ENCODE measurements around the gene POLK. TPM values are rescaled to one million over a fixed set of nuclear protein-coding genes. Genes with fewer than 3 reads are reported as not detected.

POLK gene
- total RNA-seq, 2 donors from 2014 or later, result 11.3 to 14.8 TPM

DNA sequence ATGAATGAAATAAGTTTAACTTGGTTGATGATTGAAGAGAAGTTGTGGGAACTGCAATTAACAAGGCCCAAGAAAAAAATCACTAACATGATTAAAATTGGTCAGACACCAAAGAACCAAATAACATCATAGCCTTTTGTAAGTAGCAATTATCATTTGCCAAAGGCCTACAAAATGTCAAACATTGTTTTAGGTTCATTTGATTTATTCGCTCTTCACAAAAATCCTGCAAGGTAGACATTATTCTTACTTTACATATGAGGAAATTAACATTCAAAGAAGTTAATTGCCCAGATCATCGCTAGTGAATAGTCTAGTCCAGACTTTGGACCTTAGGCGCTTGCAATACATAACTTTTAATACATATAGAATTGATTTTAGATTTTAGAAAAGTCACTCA is 2.6 kb downstream of the POLK start:
- no peak overlapping the region for H3K27ac Mint-ChIP-seq
- H3K4me1 Mint-ChIP-seq, result peaks cover 29% of the 10 kb centered on the region
- TF ChIP-seq, protein P1, sequence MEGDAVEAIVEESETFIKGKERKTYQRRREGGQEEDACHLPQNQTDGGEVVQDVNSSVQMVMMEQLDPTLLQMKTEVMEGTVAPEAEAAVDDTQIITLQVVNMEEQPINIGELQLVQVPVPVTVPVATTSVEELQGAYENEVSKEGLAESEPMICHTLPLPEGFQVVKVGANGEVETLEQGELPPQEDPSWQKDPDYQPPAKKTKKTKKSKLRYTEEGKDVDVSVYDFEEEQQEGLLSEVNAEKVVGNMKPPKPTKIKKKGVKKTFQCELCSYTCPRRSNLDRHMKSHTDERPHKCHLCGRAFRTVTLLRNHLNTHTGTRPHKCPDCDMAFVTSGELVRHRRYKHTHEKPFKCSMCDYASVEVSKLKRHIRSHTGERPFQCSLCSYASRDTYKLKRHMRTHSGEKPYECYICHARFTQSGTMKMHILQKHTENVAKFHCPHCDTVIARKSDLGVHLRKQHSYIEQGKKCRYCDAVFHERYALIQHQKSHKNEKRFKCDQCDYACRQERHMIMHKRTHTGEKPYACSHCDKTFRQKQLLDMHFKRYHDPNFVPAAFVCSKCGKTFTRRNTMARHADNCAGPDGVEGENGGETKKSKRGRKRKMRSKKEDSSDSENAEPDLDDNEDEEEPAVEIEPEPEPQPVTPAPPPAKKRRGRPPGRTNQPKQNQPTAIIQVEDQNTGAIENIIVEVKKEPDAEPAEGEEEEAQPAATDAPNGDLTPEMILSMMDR (conservative IDR thresholded peaks at IDR 0.05), result no peak
- Histone ChIP-seq H3K4me3 (ENCODE audit: low read length) (no peak overlapping the region), H3K9ac (ENCODE audit: extremely low read depth, low read length, poor library complexity, severe bottlenecking) (no peak overlapping the region), H3K9me3 (ENCODE audit: control insufficient read depth, low read length) (peaks cover 16% of the 10 kb centered on the region), H3K36me3 (ENCODE audit: control insufficient read depth, insufficient read depth, low read length) (no peaks in the 10 kb centered on the region), H3K27ac (ENCODE audit: low read depth, low read length) (no peak overlapping the region), H3K27me3 (ENCODE audit: control insufficient read depth, insufficient read depth, low read length, poor library complexity, severe bottlenecking) (no peaks in the 10 kb centered on the region), H3K4me1 (ENCODE audit: control insufficient read depth, insufficient read depth, low read length) (peaks cover 7% of the 10 kb centered on the region)
- DNase-seq, result no peak
- peaks cover 19% of the 10 kb centered on the region for H3K36me3 Mint-ChIP-seq (ENCODE audit: low read depth)
- H3K27me3 Mint-ChIP-seq (ENCODE audit: insufficient read depth), result no peaks in the 10 kb centered on the region
- peaks cover 18% of the 10 kb centered on the region for H3K9me3 Mint-ChIP-seq
- no peak overlapping the region for H3K4me3 Mint-ChIP-seq
- 98% methylated on average over 2 of the region's 3 CpGs; no CpG with 5 or more reads in 1 of the 2 experiments for WGBS, 2 experiments (ENCODE audit: insufficient coverage in 1 of 2, insufficient read length in 1 of 2)

DNA sequence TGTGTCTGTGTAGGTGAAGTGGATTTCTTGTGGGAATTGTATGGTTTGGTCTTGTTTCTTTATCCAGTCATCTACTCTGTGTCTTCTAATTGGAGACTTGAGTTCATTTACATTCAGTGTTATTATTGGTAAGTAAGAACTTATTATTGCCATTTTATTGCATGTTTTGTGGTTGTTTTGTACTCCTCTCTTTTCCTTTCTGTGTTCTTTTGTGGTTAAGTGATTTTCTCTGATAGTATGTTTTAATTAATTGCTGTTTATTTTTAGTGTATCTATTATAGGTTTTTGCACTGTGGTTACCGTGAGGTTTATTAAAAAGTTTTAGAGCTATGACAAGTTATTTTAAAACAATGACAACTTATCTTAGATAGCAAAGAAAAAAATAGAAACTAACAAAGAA is 8.1 kb downstream of the POLK start:
- peaks cover 44% of the 10 kb centered on the region for H3K36me3 Mint-ChIP-seq (ENCODE audit: low read depth)
- 100% methylated on average over 1 of the region's 1 CpG; no CpG with 5 or more reads in 1 of the 2 experiments for WGBS, 2 experiments (ENCODE audit: insufficient coverage in 1 of 2, insufficient read length in 1 of 2)
- peak overlapping the region; percentile 21 for H3K4me3 ChIP-seq (ENCODE audit: low read length)
- no peak overlapping the region for H3K27ac Mint-ChIP-seq
- peaks cover 4% of the 10 kb centered on the region for H3K36me3 ChIP-seq (ENCODE audit: control insufficient read depth, insufficient read depth, low read length)
- TF ChIP-seq, protein P1 (conservative IDR thresholded peaks at IDR 0.05), result no peak
- peaks cover 45% of the 10 kb centered on the region for H3K9me3 Mint-ChIP-seq
- H3K4me3 Mint-ChIP-seq, result no peak overlapping the region
- no peak for DNase-seq
- H3K27me3 Mint-ChIP-seq (ENCODE audit: insufficient read depth), result no peaks in the 10 kb centered on the region
- H3K9ac ChIP-seq (ENCODE audit: extremely low read depth, low read length, poor library complexity, severe bottlenecking), result no peak overlapping the region
- H3K27me3 ChIP-seq (ENCODE audit: control insufficient read depth, insufficient read depth, low read length, poor library complexity, severe bottlenecking), result no peaks in the 10 kb centered on the region
- H3K4me1 ChIP-seq (ENCODE audit: control insufficient read depth, insufficient read depth, low read length), result peaks cover 7% of the 10 kb centered on the region
- H3K4me1 Mint-ChIP-seq, result peaks cover 30% of the 10 kb centered on the region
- peaks cover 46% of the 10 kb centered on the region for H3K9me3 ChIP-seq (ENCODE audit: control insufficient read depth, low read length)
- no peak overlapping the region for H3K27ac ChIP-seq (ENCODE audit: low read depth, low read length)

DNA sequence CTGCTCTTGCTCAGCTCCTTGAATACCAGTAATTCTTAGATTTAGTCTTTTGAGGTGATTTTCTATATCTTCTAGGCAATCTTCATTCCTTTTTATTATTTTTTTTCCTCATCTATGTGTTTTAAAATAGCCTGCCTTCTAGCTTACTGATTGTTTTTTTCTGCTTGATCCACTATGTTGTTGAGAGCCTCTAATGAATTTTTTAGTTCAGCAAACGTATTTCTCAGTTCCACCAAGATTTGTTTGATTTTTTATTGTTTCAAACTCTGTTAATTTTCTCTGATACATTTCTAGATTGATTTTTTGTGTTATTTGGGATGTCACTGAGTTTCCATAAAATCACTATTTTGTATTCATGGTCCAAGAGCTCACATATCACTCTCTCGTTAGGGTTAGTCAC is 9.5 kb downstream of the POLK start:
- peaks cover 45% of the 10 kb centered on the region for H3K9me3 Mint-ChIP-seq
- H3K4me3 Mint-ChIP-seq, result no peak overlapping the region
- no peaks in the 10 kb centered on the region for H3K27me3 ChIP-seq (ENCODE audit: control insufficient read depth, insufficient read depth, low read length, poor library complexity, severe bottlenecking)
- DNase-seq, result no peak
- no peak overlapping the region for H3K27ac Mint-ChIP-seq
- TF ChIP-seq, protein P1 (conservative IDR thresholded peaks at IDR 0.05), result no peak
- H3K9me3 ChIP-seq (ENCODE audit: control insufficient read depth, low read length), result peaks cover 46% of the 10 kb centered on the region
- H3K4me1 Mint-ChIP-seq, result peaks cover 38% of the 10 kb centered on the region
- H3K27ac ChIP-seq (ENCODE audit: low read depth, low read length), result no peak overlapping the region
- WGBS, 2 experiments (ENCODE audit: insufficient coverage in 1 of 2, insufficient read length in 1 of 2), result 50% methylated on average over 2 of the region's 2 CpGs; no CpG with 5 or more reads in 1 of the 2 experiments
- H3K9ac ChIP-seq (ENCODE audit: extremely low read depth, low read length, poor library complexity, severe bottlenecking), result no peak overlapping the region
- H3K27me3 Mint-ChIP-seq (ENCODE audit: insufficient read depth), result no peaks in the 10 kb centered on the region
- peaks cover 11% of the 10 kb centered on the region for H3K4me1 ChIP-seq (ENCODE audit: control insufficient read depth, insufficient read depth, low read length)
- H3K36me3 Mint-ChIP-seq (ENCODE audit: low read depth), result peaks cover 42% of the 10 kb centered on the region
- H3K4me3 ChIP-seq (ENCODE audit: low read length), result no peak overlapping the region
- H3K36me3 ChIP-seq (ENCODE audit: control insufficient read depth, insufficient read depth, low read length), result peaks cover 4% of the 10 kb centered on the region
